Stimulated activated CD4-positive, alpha-beta T cell treated with anti-CD3 and anti-CD28 coated beads, Interleukin-4, amount 100 ng/mL, for 48 hours (primary cell): Measurements from ENCODE around the gene PYGB.
"Not testable (repeated sequence)": the region's sequence is repeated elsewhere in the genome, so short reads cannot be mapped to it uniquely, and the experiment has no call there.

Source experiments
- DNase-seq, 2 donors: peaks; one replicate each; pipeline ENCODE4 v3.0.0-alpha.2; 2020; ENCODE audit warnings: low read depth in 2 of 2

PYGB gene

DNA sequence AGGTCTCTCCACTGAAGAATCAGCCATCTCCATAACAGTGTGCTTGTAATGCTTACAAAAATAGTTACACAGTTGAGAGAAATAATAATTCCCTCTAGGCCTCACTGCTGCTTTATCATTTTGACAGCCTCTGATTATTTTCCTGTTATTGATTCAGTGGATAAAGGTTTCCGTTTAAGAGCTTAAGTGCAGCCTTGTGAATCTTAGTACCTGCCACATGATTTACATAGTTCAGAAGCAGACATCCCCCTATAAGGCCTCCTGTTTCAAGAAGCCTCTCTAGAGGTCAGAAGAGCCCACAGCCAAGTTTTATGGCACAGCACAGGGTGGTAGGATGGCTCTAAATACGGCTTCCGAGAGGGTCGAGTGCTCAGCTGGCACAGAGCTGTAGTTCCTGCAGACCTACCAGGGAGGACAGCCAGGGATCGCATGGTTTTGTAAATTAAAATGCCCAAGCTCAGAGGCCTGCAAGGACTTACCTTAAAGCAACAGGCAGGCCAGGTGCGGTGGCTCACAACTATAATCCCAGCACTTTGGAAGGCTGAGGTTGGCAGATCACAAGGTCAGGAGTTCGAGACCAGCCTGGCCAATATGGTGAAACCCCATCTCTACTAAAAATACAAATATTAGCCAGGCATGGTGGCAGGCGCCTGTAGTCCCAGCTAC, 17.6 kb upstream of the PYGB start:
- DNase-seq = no peak

- no peak for DNase-seq
Observed at GRCh38 chr20:25233016-25233772, 14.7 kb upstream of the PYGB start.

DNA sequence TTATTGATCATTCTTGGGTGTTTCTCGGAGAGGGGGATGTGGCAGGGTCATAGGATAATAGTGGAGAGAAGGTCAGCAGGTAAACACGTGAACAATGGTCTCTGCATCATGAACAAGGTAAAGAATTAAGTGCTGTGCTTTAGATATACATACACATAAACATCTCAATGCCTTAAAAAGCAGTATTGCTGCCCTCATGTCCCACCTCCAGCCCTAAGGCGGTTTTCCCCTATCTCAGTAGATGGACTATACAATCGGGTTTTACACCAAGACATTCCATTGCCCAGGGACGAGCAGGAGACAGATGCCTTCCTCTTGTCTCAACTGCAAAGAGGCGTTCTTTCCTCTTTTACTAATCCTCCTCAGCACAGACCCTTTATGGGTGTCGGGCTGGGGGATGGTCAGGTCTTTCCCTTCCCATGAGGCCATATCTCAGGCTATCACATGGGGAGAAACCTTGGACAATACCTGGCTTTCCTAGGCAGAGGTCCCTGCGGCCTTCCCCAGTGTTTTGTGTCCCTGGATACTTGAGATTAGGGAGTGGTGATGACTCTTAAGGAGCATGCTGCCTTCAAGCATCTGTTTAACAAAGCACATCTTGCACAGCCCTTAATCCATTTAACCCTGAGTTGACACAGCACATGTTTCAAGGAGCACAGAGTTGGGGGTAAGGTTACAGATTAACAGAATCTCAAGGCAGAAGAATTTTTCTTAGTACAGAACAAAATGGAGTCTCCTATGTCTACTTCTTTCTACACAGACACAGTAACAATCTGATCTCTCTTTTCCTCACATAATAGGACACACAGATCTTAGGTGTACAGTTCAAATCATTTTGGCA, 13.7 kb upstream of the PYGB start:
- not testable (repeated sequence) for DNase-seq

- DNase-seq = no peak
Observed at GRCh38 chr20:25236450-25237304, 11.2 kb upstream of the PYGB start.

DNA sequence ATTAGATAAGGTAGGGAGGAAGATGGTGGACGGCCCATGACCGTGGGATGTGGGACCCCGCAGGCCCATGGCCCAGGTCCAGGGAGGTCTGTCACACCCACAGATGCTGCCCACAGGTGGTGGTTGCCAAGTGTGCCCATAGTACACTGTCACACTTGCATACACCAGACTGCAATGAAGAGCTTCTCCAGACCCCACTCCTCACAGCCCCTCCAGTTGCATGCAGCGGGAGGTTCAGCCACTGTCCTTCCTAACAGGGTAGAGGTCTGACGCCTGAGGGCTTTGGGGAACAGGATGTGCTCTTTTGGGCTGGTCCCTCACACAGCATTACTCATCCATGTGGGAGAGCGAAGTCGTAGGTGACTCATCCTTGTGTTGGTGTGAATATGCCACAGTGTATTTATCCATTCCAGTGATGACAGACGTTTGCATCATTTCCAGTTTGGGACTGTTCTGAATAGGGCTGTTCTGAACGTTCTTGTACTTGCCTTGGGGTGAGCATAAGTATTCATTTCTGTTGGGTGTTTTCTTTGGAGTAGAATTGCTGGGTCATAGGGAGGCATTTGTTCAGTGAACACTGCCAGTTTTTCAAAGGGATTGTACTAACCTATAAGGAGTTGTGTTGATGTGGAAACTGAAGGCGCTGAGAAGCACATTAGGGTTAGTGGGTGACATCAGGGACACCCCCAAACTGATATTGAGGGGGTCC, 10.1 kb upstream of the PYGB start:
- DNase-seq = peak; percentile 32 to 57

- no peak for DNase-seq
Observed at GRCh38 chr20:25238319-25239037, 9.4 kb upstream of the PYGB start.

- DNase-seq = no peak
Observed at GRCh38 chr20:25239387-25240370, 8.2 kb upstream of the PYGB start.

GRCh38 chr20:25240851-25241658, 6.8 kb upstream of the PYGB start:
- DNase-seq = not testable (repeated sequence)

DNA sequence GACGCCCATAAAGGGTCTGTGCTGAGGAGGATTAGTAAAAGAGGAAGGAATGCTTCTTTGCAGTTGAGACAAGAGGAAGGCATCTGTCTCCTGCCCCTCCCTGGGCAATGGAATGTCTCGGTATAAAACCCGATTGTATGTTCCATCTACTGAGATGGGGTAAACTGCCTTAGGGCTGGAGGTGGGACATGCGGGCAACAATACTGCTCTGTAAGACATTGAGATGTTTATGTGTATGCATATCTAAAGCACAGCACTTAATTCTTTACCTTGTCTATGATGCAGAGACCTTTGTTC, 6.3 kb upstream of the PYGB start:
- not testable (repeated sequence) for DNase-seq

- no peak for DNase-seq
Observed at GRCh38 chr20:25242231-25242630, 5.7 kb upstream of the PYGB start.

- no peak for DNase-seq
Observed at GRCh38 chr20:25243416-25243979, 4.4 kb upstream of the PYGB start.

- no peak for DNase-seq
Observed at GRCh38 chr20:25244976-25245375, 2.9 kb upstream of the PYGB start.

- DNase-seq = no peak
Observed at GRCh38 chr20:25245461-25245860, 2.4 kb upstream of the PYGB start.

DNA sequence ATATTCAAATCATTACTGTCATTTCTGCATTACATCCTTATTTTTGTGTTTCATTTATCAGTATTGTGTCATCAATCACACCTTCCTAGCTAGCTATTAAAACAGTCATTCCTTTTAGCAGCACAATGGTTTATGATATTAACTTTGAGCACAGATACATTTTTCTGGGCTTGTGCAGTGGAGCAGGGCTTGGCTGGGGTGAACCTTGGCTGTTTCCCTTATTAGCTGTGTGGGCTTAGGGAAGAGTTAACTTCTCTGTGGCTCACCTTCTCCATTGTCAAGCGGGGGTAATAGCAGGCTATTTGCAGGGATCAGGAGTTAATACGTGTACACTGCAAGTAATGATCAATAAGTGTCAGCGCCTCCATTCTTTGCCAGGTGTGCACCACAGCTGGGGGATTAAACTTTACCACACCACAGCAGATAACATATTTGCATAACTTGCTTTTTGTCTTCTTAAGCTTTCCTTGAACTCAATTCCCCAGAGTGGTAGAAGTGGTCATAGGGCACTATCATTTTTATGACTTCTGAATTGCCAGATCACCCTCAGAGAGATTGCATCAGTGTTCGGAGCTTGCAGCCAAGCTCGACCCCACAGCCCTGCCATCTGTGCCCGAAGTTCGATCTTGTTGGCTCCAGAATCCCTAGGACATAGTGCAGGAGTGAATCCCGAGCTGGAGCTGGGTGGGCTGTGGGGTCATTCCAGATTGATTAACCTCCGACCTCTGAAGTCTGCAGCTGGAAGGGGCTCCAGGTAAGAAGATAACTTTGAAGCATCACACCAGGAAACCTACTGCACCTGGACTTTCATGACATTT, 1.5 kb upstream of the PYGB start:
- DNase-seq = no peak

- DNase-seq = no peak
Observed at GRCh38 chr20:25247000-25247517, 826 bp upstream of the PYGB start.

- no peak for DNase-seq
Observed at GRCh38 chr20:25247518-25247955, 348 bp upstream of the PYGB start.

GRCh38 chr20:25248786-25249172, 894 bp downstream of the PYGB start:
- no peak for DNase-seq
